Activated T-cell treated with anti-CD3 and anti-CD28 coated beads, Interleukin-2, amount 50 U/mL, for 72 hours (primary cell): ENCODE measurements around the gene DTX1. TPM values are rescaled to one million over a fixed set of nuclear protein-coding genes. Genes with fewer than 3 reads are reported as not detected.

Source experiments
- ATAC-seq, 2 donors: fragments of 150-1000 bp; cut with Tn5 transposase; replicated peaks in 1 of 2; 2 replicates each; pipeline ENCODE4 v1.10.0; 2021; ENCODE audit warnings: moderate library complexity in 2 of 2, mild to moderate bottlenecking in 1 of 2
- DNase-seq, 2 donors: peaks; one replicate each; pipeline ENCODE4 v3.0.0; 2021 to 2022; ENCODE audit warnings: mixed read lengths in 1 of 2
- H3K27ac Mint-ChIP-seq: one replicate; pipeline ENCODE4 v1.8.0; 2022; ENCODE audit warnings: mild to moderate bottlenecking, moderate library complexity, mixed read lengths
- H3K27me3 Mint-ChIP-seq: one replicate; pipeline ENCODE4 v1.8.0; 2022; ENCODE audit warnings: low read depth, mixed read lengths
- H3K36me3 Mint-ChIP-seq, 2 donors: one replicate each; pipeline ENCODE4 v1.8.0; 2022; ENCODE audit warnings: mixed read lengths in 2 of 2, mild to moderate bottlenecking in 1 of 2; ENCODE audit not compliant: insufficient read depth in 2 of 2
- H3K4me1 Mint-ChIP-seq: one replicate; pipeline ENCODE4 v1.8.0; 2022; ENCODE audit warnings: low read depth, mixed read lengths
- H3K4me3 Mint-ChIP-seq, 2 donors: one replicate each; pipeline ENCODE4 v1.8.0; 2022; ENCODE audit warnings: mild to moderate bottlenecking in 2 of 2, mixed read lengths in 2 of 2, moderate library complexity in 2 of 2
- H3K9me3 Mint-ChIP-seq, 2 donors: one replicate each; pipeline ENCODE4 v1.8.0; 2022; ENCODE audit warnings: mixed read lengths in 2 of 2
- total RNA-seq, 2 donors: library from RNA; stranded (reverse); gene quantifications; one replicate each; pipeline ENCODE4 v1.2.3, GENCODE V29; 2022

The DTX1 gene
- total RNA-seq, result 10 to 100 TPM; 17.6 to 18.0 TPM

- peak; percentile 49 to 55 for DNase-seq
- Mint-ChIP-seq H3K4me3 (peak within 1 kb of the TSS; percentile 69 to 79), H3K36me3 (no peaks in the 10 kb centered on the region), H3K27ac (no peak within 1 kb of the TSS), H3K27me3 (no peaks in the 10 kb centered on the region), H3K4me1 (peaks cover 16% of the 10 kb centered on the region), H3K9me3 (no peaks in the 10 kb centered on the region)
- ATAC-seq, result peak; percentile 67 to 75
Measured at GRCh38 chr12:113056631-113057488, at the start of gene DTX1. Gene DTX1, plus strand, starts transcription at chr12:113056730. Its CDS starts 1,463 bp downstream, at chr12:113058193.

GRCh38 chr12:113007166-113007565 is 49.4 kb upstream of the DTX1 start:
- Mint-ChIP-seq H3K27me3 (no peaks in the 10 kb centered on the region), H3K9me3 (peaks cover 4 to 11% of the 10 kb centered on the region in 2 donors), H3K27ac (no peak overlapping the region), H3K36me3 (peaks cover 21 to 48% of the 10 kb centered on the region in 2 donors), H3K4me3 (no peak overlapping the region), H3K4me1 (no peaks in the 10 kb centered on the region)
- no peak for DNase-seq
- ATAC-seq, result no peak

- Mint-ChIP-seq H3K36me3 (peaks cover 17 to 44% of the 10 kb centered on the region in 2 donors), H3K4me1 (no peaks in the 10 kb centered on the region), H3K27me3 (no peaks in the 10 kb centered on the region), H3K9me3 (peaks cover 4 to 11% of the 10 kb centered on the region in 2 donors), H3K27ac (no peak overlapping the region), H3K4me3 (no peak overlapping the region)
- no peak for ATAC-seq
- DNase-seq, result no peak
Measured at GRCh38 chr12:113010701-113011100, 45.8 kb upstream of the DTX1 start.

- H3K27ac Mint-ChIP-seq, result peak overlapping the region; percentile 62
- H3K4me1 Mint-ChIP-seq, result no peaks in the 10 kb centered on the region
- H3K4me3 Mint-ChIP-seq, result no peak overlapping the region
- ATAC-seq (no peak), DNase-seq (no peak)
- peaks cover 4 to 11% of the 10 kb centered on the region in 2 donors for H3K9me3 Mint-ChIP-seq
- peaks cover 11 to 25% of the 10 kb centered on the region in 2 donors for H3K36me3 Mint-ChIP-seq
- no peaks in the 10 kb centered on the region for H3K27me3 Mint-ChIP-seq
Measured at GRCh38 chr12:113014565-113014964, 42.0 kb upstream of the DTX1 start.

- H3K9me3 Mint-ChIP-seq, result peaks cover 0 to under 1% of the 10 kb centered on the region in 2 donors
- H3K4me3 Mint-ChIP-seq, result no peak overlapping the region
- peaks cover 6% of the 10 kb centered on the region for H3K4me1 Mint-ChIP-seq
- ATAC-seq, result peak in 1 of 2 donors; percentile 19
- no peaks in the 10 kb centered on the region for H3K27me3 Mint-ChIP-seq
- H3K27ac Mint-ChIP-seq, result peak overlapping the region; percentile 25
- DNase-seq, result no peak
- H3K36me3 Mint-ChIP-seq, result peaks cover 0 to 4% of the 10 kb centered on the region in 2 donors
Measured at GRCh38 chr12:113016796-113017195, 39.7 kb upstream of the DTX1 start.

- Mint-ChIP-seq H3K4me1 (peaks cover 18% of the 10 kb centered on the region), H3K27me3 (no peaks in the 10 kb centered on the region), H3K4me3 (no peak overlapping the region), H3K27ac (no peak overlapping the region), H3K9me3 (no peaks in the 10 kb centered on the region), H3K36me3 (no peaks in the 10 kb centered on the region)
- ATAC-seq (no peak), DNase-seq (no peak)
Measured at GRCh38 chr12:113019025-113019424, 37.5 kb upstream of the DTX1 start.

- H3K36me3 Mint-ChIP-seq, result no peaks in the 10 kb centered on the region
- H3K27me3 Mint-ChIP-seq, result no peaks in the 10 kb centered on the region
- H3K4me1 Mint-ChIP-seq, result peaks cover 18% of the 10 kb centered on the region
- no peak overlapping the region for H3K27ac Mint-ChIP-seq
- ATAC-seq, result no peak
- H3K9me3 Mint-ChIP-seq, result no peaks in the 10 kb centered on the region
- no peak for DNase-seq
- H3K4me3 Mint-ChIP-seq, result no peak overlapping the region
Measured at GRCh38 chr12:113021500-113021899, 35.0 kb upstream of the DTX1 start.

- H3K27me3 Mint-ChIP-seq, result no peaks in the 10 kb centered on the region
- no peak for DNase-seq
- H3K4me3 Mint-ChIP-seq, result peak overlapping the region in 1 of 2 donors; percentile 3
- H3K4me1 Mint-ChIP-seq, result peaks cover 18% of the 10 kb centered on the region
- H3K36me3 Mint-ChIP-seq, result no peaks in the 10 kb centered on the region
- no peaks in the 10 kb centered on the region for H3K9me3 Mint-ChIP-seq
- ATAC-seq, result peak; percentile 58 to 72
- no peak overlapping the region for H3K27ac Mint-ChIP-seq
Measured at GRCh38 chr12:113022563-113023297, 33.8 kb upstream of the DTX1 start.

- Mint-ChIP-seq H3K36me3 (no peaks in the 10 kb centered on the region), H3K4me3 (no peak overlapping the region), H3K4me1 (peaks cover 6% of the 10 kb centered on the region), H3K27ac (no peak overlapping the region), H3K27me3 (peaks cover 7% of the 10 kb centered on the region), H3K9me3 (no peaks in the 10 kb centered on the region)
- DNase-seq (no peak), ATAC-seq (no peak)
Measured at GRCh38 chr12:113027726-113028125, 28.8 kb upstream of the DTX1 start.

GRCh38 chr12:113030875-113031525 is 25.5 kb upstream of the DTX1 start:
- DNase-seq (no peak), ATAC-seq (no peak)
- H3K4me3 Mint-ChIP-seq, result no peak overlapping the region
- no peaks in the 10 kb centered on the region for H3K9me3 Mint-ChIP-seq
- no peaks in the 10 kb centered on the region for H3K4me1 Mint-ChIP-seq
- H3K27me3 Mint-ChIP-seq, result peaks cover 7% of the 10 kb centered on the region
- H3K27ac Mint-ChIP-seq, result no peak overlapping the region
- no peaks in the 10 kb centered on the region for H3K36me3 Mint-ChIP-seq

- Mint-ChIP-seq H3K4me3 (no peak overlapping the region), H3K9me3 (no peaks in the 10 kb centered on the region), H3K27ac (no peak overlapping the region), H3K4me1 (no peaks in the 10 kb centered on the region), H3K27me3 (no peaks in the 10 kb centered on the region), H3K36me3 (no peaks in the 10 kb centered on the region)
- no peak for DNase-seq
- peak in 1 of 2 donors; percentile 41 for ATAC-seq
Measured at GRCh38 chr12:113039911-113040445, 16.6 kb upstream of the DTX1 start.

GRCh38 chr12:113040722-113041171 is 15.8 kb upstream of the DTX1 start:
- Mint-ChIP-seq H3K27me3 (no peaks in the 10 kb centered on the region), H3K4me1 (no peaks in the 10 kb centered on the region), H3K9me3 (no peaks in the 10 kb centered on the region), H3K36me3 (no peaks in the 10 kb centered on the region), H3K27ac (no peak overlapping the region), H3K4me3 (no peak overlapping the region)
- ATAC-seq (no peak), DNase-seq (no peak)

- no peaks in the 10 kb centered on the region for H3K9me3 Mint-ChIP-seq
- ATAC-seq, result no peak
- H3K36me3 Mint-ChIP-seq, result no peaks in the 10 kb centered on the region
- no peak for DNase-seq
- H3K4me1 Mint-ChIP-seq, result no peaks in the 10 kb centered on the region
- H3K27ac Mint-ChIP-seq, result no peak overlapping the region
- no peaks in the 10 kb centered on the region for H3K27me3 Mint-ChIP-seq
- no peak overlapping the region for H3K4me3 Mint-ChIP-seq
Measured at GRCh38 chr12:113041560-113041959, 15.0 kb upstream of the DTX1 start.
